GM12874 (cell line): ENCODE results near the gene SYT11.

Experiments
- CTCF ChIP-seq: IDR thresholded peaks from 2 replicates; pipeline ENCODE4 v1.5.1; 2011; ENCODE audit warnings: low read depth, mild to moderate bottlenecking, control low read depth, low read length, moderate library complexity; ENCODE audit not compliant: insufficient read depth

Gene SYT11

GRCh38 chr1:155859234-155859829 lies at the start of gene SYT11:
SYT11 (plus strand) TSS chr1:155859567; CDS start chr1:155859762, 195 bp downstream.
- TF ChIP-seq CTCF: no peak

GRCh38 chr1:155812878-155813277 lies 46.5 kb upstream of the SYT11 start:
- no peak for TF ChIP-seq CTCF

- TF ChIP-seq CTCF: no peak
Observed at GRCh38 chr1:155813672-155814071, 45.7 kb upstream of the SYT11 start.

GRCh38 chr1:155816351-155816750 lies 43.0 kb upstream of the SYT11 start:
- no peak for TF ChIP-seq CTCF

- TF ChIP-seq CTCF: no peak
Observed at GRCh38 chr1:155827450-155827849, 31.9 kb upstream of the SYT11 start.

- TF ChIP-seq CTCF: no peak
Observed at GRCh38 chr1:155831279-155831976, 27.9 kb upstream of the SYT11 start.

- TF ChIP-seq CTCF: no peak
Observed at GRCh38 chr1:155833665-155834295, 25.6 kb upstream of the SYT11 start.
